GM12878 (cell line): ENCODE measurements around the gene PGR. TPM values are rescaled to one million over a fixed set of nuclear protein-coding genes. Genes with fewer than 3 reads are reported as not detected.
A peak's percentile ranks its signal among the peaks of the same experiment; 100 is the strongest.

Experiments used
- ATAC-seq: fragments of 200-7000 bp; cut with Tn5 transposase; 3 replicates; pipeline ENCODE4 v1.9.1; 2020; ENCODE audit warnings: mild to moderate bottlenecking, moderate library complexity
- BruUV-seq: library from RNA; stranded (reverse); fragments of 400-500 nt; replicated peaks from 2 replicates; lab custom pipeline; 2021; lab: Mats Ljungman, UMichigan
- CTCF ChIA-PET: fragments of 300-600 bp; sonication (Branson Sonifier 250); formaldehyde crosslinking; extraction: SDS; loops from one replicate; lab custom pipeline; 2021; ENCODE audit warnings: inconsistent platforms; lab: Yijun Ruan, JAX
- POLR2A ChIA-PET: fragments of 350-600 bp; formaldehyde crosslinking; extraction: SDS; loops from one replicate; lab custom pipeline; 2021; ENCODE audit warnings: inconsistent platforms; lab: Charles Lee
- RAD21 ChIA-PET: fragments of 300-600 bp; sonication (Branson Sonifier 250); formaldehyde crosslinking; loops from one replicate; lab custom pipeline; 2023; ENCODE audit warnings: antibody characterized with exemption; ENCODE audit not compliant: unreplicated experiment; lab: Charles Lee
- SMC1A ChIA-PET: fragments of 300-600 bp; sonication (Branson Sonifier 250); formaldehyde crosslinking; loops from one replicate; lab custom pipeline; 2023; ENCODE audit not compliant: unreplicated experiment, uncharacterized antibody; lab: Charles Lee
- DNase-seq: peaks from one replicate; pipeline ENCODE4 v3.0.0-alpha.2; 2011; ENCODE audit warnings: low read depth, low spot score
- FAIRE-seq: peaks from 3 replicates; lab custom pipeline; 2011; peaks lifted over from hg19 to GRCh38; lab: Jason Lieb, UNC
- H2AFZ ChIP-seq: 2 replicates; pipeline ENCODE4 v1.6.0; 2011; ENCODE audit warnings: low read depth, low read length, control low read depth; ENCODE audit not compliant: control insufficient read depth
- H3K27ac ChIP-seq: 2 replicates; pipeline ENCODE4 v1.5.1; 2011; ENCODE audit warnings: control low read depth; ENCODE audit not compliant: control insufficient read depth, insufficient read depth
- H3K27me3 ChIP-seq, 2 experiments: replicated peaks in 1 of 2; 2 replicates each; pipeline versions ENCODE4 v1.6.0 to v1.6.1; 2011; ENCODE audit warnings: low read length in 1 of 2; ENCODE audit not compliant: control insufficient read depth in 2 of 2, insufficient read depth in 2 of 2
- H3K36me3 ChIP-seq, 2 experiments: 2 replicates each; pipeline ENCODE4 v1.5.1; 2011; ENCODE audit warnings: low read length in 1 of 2; ENCODE audit not compliant: control insufficient read depth in 2 of 2, insufficient read depth in 2 of 2
- H3K4me1 ChIP-seq: 2 replicates; pipeline ENCODE4 v1.6.1; 2011; ENCODE audit warnings: mild to moderate bottlenecking, low read length, moderate library complexity, mixed read lengths; ENCODE audit not compliant: control insufficient read depth, insufficient read depth
- H3K4me2 ChIP-seq: 2 replicates; pipeline ENCODE4 v1.6.0; 2011; ENCODE audit warnings: control low read depth; ENCODE audit not compliant: control insufficient read depth, insufficient read depth
- H3K4me3 ChIP-seq: fragments of 200-600 bp; sonication (generic); 2 replicates; pipeline ENCODE4 v1.5.1; 2016
- H3K79me2 ChIP-seq: 2 replicates; pipeline ENCODE4 v1.6.0; 2011; ENCODE audit warnings: low read length; ENCODE audit not compliant: control insufficient read depth, insufficient read depth
- H3K9ac ChIP-seq: 2 replicates; pipeline ENCODE4 v1.8.0; 2011; ENCODE audit warnings: low read length, control low read depth, mixed read lengths; ENCODE audit not compliant: control insufficient read depth, insufficient read depth
- H3K9me3 ChIP-seq: replicated peaks from 3 replicates; pipeline ENCODE4 v1.5.1; 2011; ENCODE audit warnings: mild to moderate bottlenecking, low read length; ENCODE audit not compliant: control insufficient read depth, insufficient read depth
- H4K20me1 ChIP-seq: 2 replicates; pipeline ENCODE4 v1.6.0; 2011; ENCODE audit not compliant: control insufficient read depth, insufficient read depth
- BMI1 ChIP-seq: fragments of 450-650 bp; IDR thresholded peaks from 2 replicates; pipeline ENCODE4 v1.6.1; 2016; ENCODE audit warnings: mild to moderate bottlenecking, moderate library complexity, borderline replicate concordance
- BRCA1 ChIP-seq: IDR thresholded peaks from 2 replicates; pipeline ENCODE4 v1.6.1; 2011; ENCODE audit warnings: low read depth, low read length, improper control_type of control experiment
- CHD4 ChIP-seq: fragments of 200-600 bp; sonication (generic); IDR thresholded peaks from 2 replicates; pipeline ENCODE4 v1.6.1; 2016; ENCODE audit warnings: mild to moderate bottlenecking
- HDAC6 ChIP-seq: fragments of 200-600 bp; sonication (generic); IDR thresholded peaks from one replicate; pipeline ENCODE4 v1.8.0; 2017; ENCODE audit warnings: antibody characterized with exemption; ENCODE audit not compliant: unreplicated experiment
- HDGF ChIP-seq: fragments of 450-650 bp; IDR thresholded peaks from 2 replicates; pipeline ENCODE4 v1.6.1; 2016; ENCODE audit warnings: antibody characterized with exemption
- SMAD1 ChIP-seq: fragments of 450-650 bp; IDR thresholded peaks from 2 replicates; pipeline ENCODE4 v1.6.1; 2018; ENCODE audit warnings: mild to moderate bottlenecking, low read depth; ENCODE audit not compliant: partially characterized antibody
- SPI1 ChIP-seq: IDR thresholded peaks from 2 replicates; pipeline ENCODE4 v1.6.1; 2011; ENCODE audit warnings: low read depth, mild to moderate bottlenecking, low read length, moderate library complexity, borderline replicate concordance; ENCODE audit not compliant: insufficient read depth
- WGBS: methylation state at CpG from one replicate; pipeline ENCODE4 v1.1.6; 2016; ENCODE audit warnings: low lambda C conversion rate; ENCODE audit not compliant: insufficient replicate concordance, insufficient coverage; ENCODE audit errors: missing lambda C conversion rate; 5-methylcytosine and 5-hydroxymethylcytosine counted together
- in situ Hi-C: fragments of 300-500 bp; cut with MboI; formaldehyde crosslinking; loops from 9 replicates; pipeline ENCODE4 v1.14.3; 2018; ENCODE audit warnings: mixed read lengths
- intact Hi-C: fragments of 100-400 bp; cut with micrococcal nuclease; formaldehyde crosslinking; loops from one replicate; pipeline ENCODE4 v1.14.2; 2022; ENCODE audit not compliant: unreplicated experiment
- polyA plus RNA-seq, 11 experiments: library from polyadenylated mRNA; depleted of rRNA in 4 of 11; unstranded in 6 of 11; stranded (reverse) in 5 of 11; fragments of >200 nt; fragmentation: Nextera tagmentation in 4 of 11; fragmentation: Illumina TruSeq in 1 of 11; extraction: Ambion mirVana in 4 of 11; extraction: Trizol in 1 of 11; gene quantifications; 1 replicate in 1 of 11; 2 replicates in 10 of 11; pipeline versions ENCODE4 v1.2.1 to v1.2.3, GENCODE V29; 2011 to 2016; ENCODE audit warnings: inconsistent platforms in 2 of 11, missing spikeins in 2 of 11, low read depth in 1 of 11
- total RNA-seq, 4 experiments: library from RNA; depleted of rRNA in 3 of 4; stranded (reverse); fragments of >200 nt in 3 of 4; fragmentation: Illumina TruSeq in 1 of 4; extraction: Trizol in 1 of 4; gene quantifications; 2 replicates each; pipeline versions ENCODE4 v1.2.1 to v1.2.3, GENCODE V29; 2013 to 2021
- TF ChIP-seq, protein P1 (sequence below): fragments of 450-650 bp; formaldehyde crosslinking; IDR thresholded peaks from 2 replicates; pipeline ENCODE4 v1.4.0; 2020; ENCODE audit warnings: mild to moderate bottlenecking, moderate library complexity

PGR gene
- total and polyA plus RNA-seq, 10 of the 15 experiments (the other 5 are each of a cell fraction or from before 2014, with no cell fraction given), result 0.01 TPM; not detected in 9

DNA sequence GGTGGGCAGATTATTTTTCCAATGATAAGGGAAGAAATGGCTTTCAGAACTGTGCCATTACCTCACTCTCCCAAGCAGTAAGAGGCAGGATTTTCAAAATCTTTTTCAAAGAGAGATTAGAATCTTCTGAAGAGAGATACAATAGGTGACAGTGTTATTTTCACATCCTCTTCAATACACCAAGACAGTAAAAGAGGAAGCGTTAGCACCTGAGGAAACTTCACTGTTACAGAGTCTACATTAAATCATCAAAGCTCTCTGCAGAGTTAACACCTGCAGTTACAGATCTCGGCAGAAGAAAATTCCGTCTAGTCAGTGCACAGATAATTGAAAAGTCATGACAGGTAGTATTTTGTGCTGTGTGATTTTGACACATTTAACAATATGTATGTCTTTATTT, 144.9 kb downstream of the PGR start:
- DNase-seq (no peak), FAIRE-seq (no peak), ATAC-seq (peak; percentile 85)
- H3K36me3 ChIP-seq, result no peaks in the 10 kb centered on the region
- in situ Hi-C loops, result no loop called here
- 46% methylated on average over 3 of the region's 3 CpGs for WGBS
- H3K27ac ChIP-seq, result no peak overlapping the region
- no peak overlapping the region for H2AFZ ChIP-seq
- no TSS peak for BruUV-seq
- no peak overlapping the region for H3K9ac ChIP-seq
- peak; percentile 57; the same call in 1 of the 2 replicates for TF ChIP-seq SPI1
- TF ChIP-seq HDAC6, result no peak
- H3K9me3 ChIP-seq, result no peaks in the 10 kb centered on the region
- no peaks in the 10 kb centered on the region for H3K27me3 ChIP-seq
- no peak overlapping the region for H3K4me3 ChIP-seq
- POLR2A ChIA-PET, result no interaction called here
- SMC1A ChIA-PET, result no interaction called here
- CTCF ChIA-PET, result no interaction called here
- intact Hi-C loops, result loop anchor here (10.0 kb wide), 1 partner anchor 450 kb away; no protein-coding TSS in a partner anchor
- no peaks in the 10 kb centered on the region for H3K79me2 ChIP-seq
- H4K20me1 ChIP-seq, result peaks cover 3% of the 10 kb centered on the region; the same call in 1 of the 2 replicates
- H3K4me2 ChIP-seq, result no peak overlapping the region
- RAD21 ChIA-PET, result no interaction called here
- H3K4me1 ChIP-seq, result no peaks in the 10 kb centered on the region

GRCh38 chr11:100981196-100981824, 148.3 kb downstream of the PGR start:
- Histone ChIP-seq H3K9ac (no peak overlapping the region), H3K27ac (no peak overlapping the region), H2AFZ (no peak overlapping the region), H3K4me2 (no peak overlapping the region), H4K20me1 (peaks cover 3% of the 10 kb centered on the region; the same call in 1 of the 2 replicates), H3K4me1 (no peaks in the 10 kb centered on the region), H3K4me3 (no peak overlapping the region), H3K9me3 (no peaks in the 10 kb centered on the region), H3K36me3 (no peaks in the 10 kb centered on the region), H3K79me2 (no peaks in the 10 kb centered on the region), H3K27me3 (no peaks in the 10 kb centered on the region)
- CTCF ChIA-PET, result interaction anchor here (1.1 to 1.3 kb wide), 2 partner anchors 10 to 1027 kb away, joined by 3 to 5 read pairs; no protein-coding TSS in a partner anchor
- ATAC-seq (peak; percentile 43; the same call in 2 of the 3 replicates), FAIRE-seq (no peak), DNase-seq (no peak)
- POLR2A ChIA-PET, result interaction anchor here (0.6 kb wide), 2 partner anchors 15 to 1296 kb away, joined by 5 to 6 read pairs; no protein-coding TSS in a partner anchor
- SMC1A ChIA-PET, result interaction anchor here (1.1 kb wide), 1 partner anchor 21 kb away, joined by 3 read pairs; no protein-coding TSS in a partner anchor
- in situ Hi-C loops (no loop called here), intact Hi-C loops (loop anchor here (10.0 kb wide), 1 partner anchor 453 kb away; no protein-coding TSS in a partner anchor)
- RAD21 ChIA-PET, result no interaction called here
- 0% methylated on average over 1 of the region's 1 CpG for WGBS
- no TSS peak for BruUV-seq
- TF ChIP-seq SMAD1, result no peak
- no peak for TF ChIP-seq BRCA1
- TF ChIP-seq HDGF, result no peak
- TF ChIP-seq, protein P1, sequence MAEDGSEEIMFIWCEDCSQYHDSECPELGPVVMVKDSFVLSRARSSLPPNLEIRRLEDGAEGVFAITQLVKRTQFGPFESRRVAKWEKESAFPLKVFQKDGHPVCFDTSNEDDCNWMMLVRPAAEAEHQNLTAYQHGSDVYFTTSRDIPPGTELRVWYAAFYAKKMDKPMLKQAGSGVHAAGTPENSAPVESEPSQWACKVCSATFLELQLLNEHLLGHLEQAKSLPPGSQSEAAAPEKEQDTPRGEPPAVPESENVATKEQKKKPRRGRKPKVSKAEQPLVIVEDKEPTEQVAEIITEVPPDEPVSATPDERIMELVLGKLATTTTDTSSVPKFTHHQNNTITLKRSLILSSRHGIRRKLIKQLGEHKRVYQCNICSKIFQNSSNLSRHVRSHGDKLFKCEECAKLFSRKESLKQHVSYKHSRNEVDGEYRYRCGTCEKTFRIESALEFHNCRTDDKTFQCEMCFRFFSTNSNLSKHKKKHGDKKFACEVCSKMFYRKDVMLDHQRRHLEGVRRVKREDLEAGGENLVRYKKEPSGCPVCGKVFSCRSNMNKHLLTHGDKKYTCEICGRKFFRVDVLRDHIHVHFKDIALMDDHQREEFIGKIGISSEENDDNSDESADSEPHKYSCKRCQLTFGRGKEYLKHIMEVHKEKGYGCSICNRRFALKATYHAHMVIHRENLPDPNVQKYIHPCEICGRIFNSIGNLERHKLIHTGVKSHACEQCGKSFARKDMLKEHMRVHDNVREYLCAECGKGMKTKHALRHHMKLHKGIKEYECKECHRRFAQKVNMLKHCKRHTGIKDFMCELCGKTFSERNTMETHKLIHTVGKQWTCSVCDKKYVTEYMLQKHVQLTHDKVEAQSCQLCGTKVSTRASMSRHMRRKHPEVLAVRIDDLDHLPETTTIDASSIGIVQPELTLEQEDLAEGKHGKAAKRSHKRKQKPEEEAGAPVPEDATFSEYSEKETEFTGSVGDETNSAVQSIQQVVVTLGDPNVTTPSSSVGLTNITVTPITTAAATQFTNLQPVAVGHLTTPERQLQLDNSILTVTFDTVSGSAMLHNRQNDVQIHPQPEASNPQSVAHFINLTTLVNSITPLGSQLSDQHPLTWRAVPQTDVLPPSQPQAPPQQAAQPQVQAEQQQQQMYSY, result no peak
- TF ChIP-seq SPI1, result no peak
- TF ChIP-seq CHD4, result no peak
- TF ChIP-seq BMI1, result no peak
